GM19452 (cell line): ENCODE results near the gene TGFB1I1.
"Not testable (repeated sequence)": the region's sequence is repeated elsewhere in the genome, so short reads cannot be mapped to it uniquely, and the experiment has no call there.

Experiments
- ATAC-seq: cut with Tn5 transposase; IDR thresholded peaks from one replicate; pipeline ENCODE4 v1.9.1; 2021; ENCODE audit not compliant: unreplicated experiment

The TGFB1I1 gene

DNA sequence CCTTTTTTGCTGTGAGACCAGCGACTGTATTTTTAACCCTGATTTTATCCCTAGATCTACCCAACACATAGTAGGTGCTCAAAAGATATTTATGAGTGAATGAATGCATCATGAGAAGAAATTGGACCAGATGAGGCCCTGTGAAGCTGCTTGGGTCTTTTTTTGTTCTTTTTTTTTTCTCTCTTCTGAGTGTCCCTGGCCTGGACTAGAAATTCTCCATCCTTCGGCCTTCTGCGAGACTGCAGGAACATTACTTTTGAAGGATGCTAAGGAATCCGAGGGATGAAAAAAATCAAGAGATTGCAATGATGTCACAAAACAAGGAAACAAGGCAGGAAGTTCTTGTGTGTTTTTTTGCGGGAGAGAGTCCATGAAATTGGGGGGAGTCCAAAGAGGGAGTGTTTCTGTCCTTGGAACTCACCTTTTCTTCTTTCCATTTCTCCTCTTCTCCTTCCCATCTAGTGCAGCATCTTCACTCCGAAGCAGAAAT, 36.8 kb downstream of the TGFB1I1 start:
- ATAC-seq = peak; percentile 2

- no peak for ATAC-seq
Measured at GRCh38 chr16:31513126-31513525, 41.2 kb downstream of the TGFB1I1 start.

- no peak for ATAC-seq
Measured at GRCh38 chr16:31513884-31514283, 41.9 kb downstream of the TGFB1I1 start.

DNA sequence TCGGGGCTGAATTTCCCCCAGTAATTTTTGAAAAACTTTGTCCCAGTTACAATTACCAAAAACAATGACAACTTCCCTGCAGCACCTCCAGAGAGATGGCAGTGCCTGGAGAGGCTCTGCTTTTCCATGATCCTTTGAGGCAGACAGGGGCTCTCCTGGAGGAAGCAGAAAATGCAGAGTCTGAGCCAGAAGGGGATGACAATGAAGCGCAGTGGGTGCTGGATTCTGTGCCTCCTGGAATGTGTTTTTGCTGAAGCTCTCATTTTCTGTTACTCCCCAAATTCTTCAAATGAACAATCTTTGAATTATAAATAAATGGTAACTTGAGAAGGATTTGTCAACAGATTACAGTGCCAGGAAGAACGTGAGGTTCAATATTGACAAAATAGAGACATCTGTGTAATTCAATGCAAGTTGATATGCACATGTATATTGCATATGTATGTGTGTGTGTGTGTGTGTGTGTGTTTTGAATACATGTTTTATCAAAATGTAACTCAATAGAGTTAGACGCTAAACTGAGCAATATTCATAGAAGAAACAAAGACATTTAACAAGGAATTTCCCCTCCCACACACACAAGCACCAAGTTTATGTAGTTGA, 45.9 kb downstream of the TGFB1I1 start:
- no peak for ATAC-seq

DNA sequence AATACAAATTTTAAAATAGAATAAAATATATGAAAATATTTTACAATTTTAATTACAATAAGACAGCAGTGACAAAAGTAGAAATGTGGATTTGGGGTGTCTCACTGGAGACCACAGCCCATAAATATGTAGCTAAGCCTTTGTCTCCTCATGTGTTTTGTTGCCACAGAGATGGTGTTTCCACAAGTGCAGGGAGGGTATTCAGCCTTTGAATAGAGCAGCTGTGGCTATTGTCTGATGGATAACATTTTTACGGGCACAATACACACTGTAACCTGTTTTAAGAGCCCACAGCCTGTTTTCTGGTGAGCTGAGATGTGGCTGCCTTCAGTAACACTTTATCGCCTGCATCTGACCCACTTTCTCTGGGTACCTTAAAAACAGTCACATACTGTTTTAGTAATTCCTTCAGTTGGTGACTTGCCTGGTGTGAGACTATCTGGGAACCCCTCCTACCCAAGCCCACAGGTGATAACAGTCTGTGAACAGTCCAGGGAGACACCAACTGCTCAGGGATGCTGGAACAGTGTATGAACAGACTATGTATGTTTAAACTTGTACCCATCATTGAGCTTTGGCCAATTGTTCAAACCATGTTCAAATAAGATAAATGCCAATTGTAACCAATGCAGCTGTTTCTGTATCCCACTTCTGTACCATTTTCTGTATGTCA, 47.9 kb downstream of the TGFB1I1 start:
- ATAC-seq = no peak

DNA sequence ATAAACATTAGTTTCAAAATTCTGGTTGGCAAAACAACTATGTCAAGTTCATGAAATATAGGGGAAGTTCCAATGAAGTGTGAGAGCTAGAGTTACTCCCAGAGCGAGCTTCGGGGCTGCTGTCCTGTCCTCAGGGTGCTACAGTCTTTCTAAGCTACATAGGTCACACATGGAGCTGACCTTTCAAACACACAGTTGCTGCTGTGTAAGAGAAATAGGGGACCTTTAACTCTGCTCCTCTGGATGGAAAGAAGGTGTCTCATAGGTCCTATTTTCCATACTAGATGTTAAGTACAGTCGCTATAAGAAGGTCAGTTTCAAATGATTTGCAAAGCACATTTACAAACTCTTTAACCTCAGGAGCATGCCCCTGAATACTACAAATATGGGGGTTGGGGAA, 49.4 kb downstream of the TGFB1I1 start:
- ATAC-seq = no peak

- ATAC-seq = no peak
Measured at GRCh38 chr16:31522071-31522470, 50.1 kb downstream of the TGFB1I1 start.

DNA sequence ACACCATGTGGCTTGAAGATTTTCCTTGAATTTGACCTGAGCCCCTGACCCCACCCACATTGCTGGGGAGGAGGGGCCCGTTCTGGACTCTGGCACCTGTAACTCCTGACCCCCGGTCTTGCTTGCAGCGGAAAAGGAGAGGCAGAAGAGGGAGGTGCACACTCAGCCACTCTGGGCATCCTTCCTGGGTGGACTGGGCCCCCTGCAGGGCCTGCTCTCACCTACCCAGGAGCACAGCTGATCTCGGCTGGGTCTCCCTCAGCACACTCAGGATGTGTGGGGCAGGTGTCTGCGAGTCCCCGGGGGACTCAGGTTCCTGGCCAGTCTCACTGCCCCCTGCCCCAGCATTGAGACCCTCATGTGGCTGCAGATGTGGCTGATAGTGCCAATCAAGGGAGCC, 51.8 kb downstream of the TGFB1I1 start:
- ATAC-seq = not testable (repeated sequence)

GRCh38 chr16:31525113-31525512, 53.2 kb downstream of the TGFB1I1 start:
- no peak for ATAC-seq
